GM19239 (cell line): ENCODE measurements around the gene RABGAP1L.

Experiments used
- DNase-seq: peaks from one replicate; pipeline ENCODE4 v3.0.0; 2011; ENCODE audit warnings: low spot score; ENCODE audit not compliant: insufficient read length
- FAIRE-seq: peaks from 2 replicates; lab custom pipeline; 2011; peaks lifted over from hg19 to GRCh38; lab: Jason Lieb, UNC

Gene RABGAP1L

DNA sequence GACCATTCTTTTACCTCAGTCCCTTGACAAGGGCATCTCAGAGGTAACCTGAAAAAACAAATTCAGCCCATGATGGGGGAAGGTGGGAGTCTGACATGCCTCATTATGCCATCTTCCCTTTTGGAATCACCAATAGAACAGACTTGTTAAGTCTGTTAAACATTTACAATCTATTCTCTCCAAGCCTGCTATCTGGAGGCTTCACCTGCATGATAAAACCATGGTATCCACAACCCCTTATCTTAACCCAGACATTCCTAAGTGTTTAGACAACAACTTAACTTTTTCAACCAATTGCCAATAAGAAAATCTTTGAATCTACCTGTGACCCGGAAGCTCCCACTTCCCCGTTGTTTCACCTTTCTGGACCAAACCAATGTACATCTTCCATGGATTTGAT lies 607.4 kb downstream of the RABGAP1L start:
- FAIRE-seq (no peak), DNase-seq (no peak)

DNA sequence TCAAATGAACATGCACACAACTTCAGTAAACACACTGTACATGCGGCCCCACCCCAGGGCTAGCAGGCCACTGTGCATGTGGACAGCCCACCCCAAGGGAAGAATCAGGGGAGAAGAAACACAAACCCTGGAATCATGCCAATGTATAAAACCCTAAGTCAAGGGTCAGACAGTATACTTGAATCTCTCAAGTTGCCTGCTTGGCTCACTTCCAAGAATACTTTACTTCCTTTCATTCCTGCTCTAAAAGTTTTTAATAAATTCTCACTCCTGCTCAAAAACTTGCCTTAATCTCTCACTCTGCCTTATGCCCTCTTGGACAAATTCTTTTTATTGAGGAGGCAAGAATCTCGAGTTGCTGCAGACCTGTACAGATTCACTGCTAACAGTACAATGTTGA lies 609.2 kb downstream of the RABGAP1L start:
- DNase-seq (no peak), FAIRE-seq (no peak)

DNA sequence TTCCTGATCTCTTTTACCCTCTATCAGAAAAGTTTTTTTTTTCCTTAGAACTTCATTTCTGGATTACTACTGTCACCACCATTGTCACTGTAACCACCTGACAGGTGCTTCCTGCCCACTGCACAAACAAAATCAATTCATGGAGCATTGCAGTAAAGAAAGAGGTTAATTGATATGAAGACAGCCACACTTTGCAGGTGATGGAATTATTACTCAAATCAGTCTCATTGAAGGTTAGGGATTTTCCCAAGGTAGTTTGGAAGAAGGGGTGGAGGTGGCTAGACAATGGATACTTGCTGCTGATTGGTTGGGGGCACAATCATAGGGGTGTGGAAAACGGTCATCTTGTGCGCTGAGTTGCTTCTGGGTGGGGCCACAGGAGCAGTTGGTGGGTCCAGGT lies 609.6 kb downstream of the RABGAP1L start:
- FAIRE-seq, result no peak
- no peak for DNase-seq

DNA sequence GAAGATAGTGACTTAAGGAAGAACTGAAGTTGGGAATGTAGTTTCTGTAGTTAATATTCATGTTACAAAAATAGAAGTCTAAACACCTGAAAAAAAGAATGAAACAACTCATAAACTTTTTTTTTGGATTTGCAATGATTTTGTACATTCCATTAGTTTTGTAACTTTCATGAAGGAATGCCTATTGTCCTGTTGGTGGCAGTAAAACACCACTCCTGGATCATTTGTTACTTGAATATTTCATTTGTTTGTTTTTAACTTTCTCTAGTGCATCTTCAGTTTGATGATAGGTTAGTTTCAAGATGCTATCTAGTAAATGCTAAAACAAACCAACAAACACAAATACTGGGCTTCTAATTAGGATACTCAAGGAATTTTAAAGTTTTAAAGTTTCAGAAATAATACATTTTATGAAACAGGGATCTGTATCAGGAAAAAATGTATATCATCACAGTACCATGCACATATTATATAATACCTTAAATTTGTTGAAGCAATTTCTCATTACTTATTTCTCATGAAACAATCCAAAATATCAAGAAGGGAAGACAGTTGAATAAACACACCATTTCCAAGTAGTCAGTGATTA lies 610.7 kb downstream of the RABGAP1L start:
- FAIRE-seq, result peak; percentile 79
- DNase-seq, result no peak

DNA sequence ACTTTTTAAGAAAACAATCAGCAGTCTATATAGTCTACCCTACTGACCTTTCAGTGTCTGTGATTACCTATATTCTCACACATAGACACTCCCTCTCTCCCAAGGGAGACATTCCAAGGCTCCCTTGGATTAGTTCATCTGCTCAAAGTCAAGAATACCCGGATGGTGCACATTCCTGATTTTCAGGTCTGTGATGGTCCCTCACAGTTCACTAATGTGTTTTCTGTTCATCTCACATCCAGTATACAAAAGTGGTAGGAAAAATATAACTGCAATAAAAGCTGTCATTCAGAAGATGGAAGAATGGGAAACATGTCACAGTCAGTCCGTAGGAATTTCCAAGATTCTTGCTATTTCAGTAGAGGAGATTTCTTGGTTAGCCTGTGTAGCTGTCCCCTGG lies 616.3 kb downstream of the RABGAP1L start:
- DNase-seq, result no peak
- FAIRE-seq, result no peak

DNA sequence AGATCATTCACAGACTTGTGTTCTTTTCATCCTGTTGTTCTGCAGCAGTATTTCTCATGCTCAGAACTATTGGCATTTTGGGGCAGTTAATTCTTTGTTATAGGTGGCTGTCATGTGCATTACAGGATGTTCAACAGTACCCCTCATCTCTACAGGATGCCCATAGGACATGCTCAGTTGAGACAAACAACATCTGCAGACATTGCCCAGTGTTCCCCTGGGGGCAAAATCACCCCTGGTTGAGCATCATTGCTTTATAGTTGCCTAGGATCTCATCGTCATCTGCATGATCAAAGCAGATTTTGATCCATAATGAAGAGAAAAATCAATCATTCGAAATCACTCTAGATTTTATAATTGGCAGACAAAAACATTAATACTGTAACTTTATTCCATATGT lies 617.9 kb downstream of the RABGAP1L start:
- no peak for DNase-seq
- no peak for FAIRE-seq

- FAIRE-seq, result no peak
- DNase-seq, result no peak
These were observed 626.2 kb downstream of the RABGAP1L start for GRCh38 chr1:174785510-174785909.

DNA sequence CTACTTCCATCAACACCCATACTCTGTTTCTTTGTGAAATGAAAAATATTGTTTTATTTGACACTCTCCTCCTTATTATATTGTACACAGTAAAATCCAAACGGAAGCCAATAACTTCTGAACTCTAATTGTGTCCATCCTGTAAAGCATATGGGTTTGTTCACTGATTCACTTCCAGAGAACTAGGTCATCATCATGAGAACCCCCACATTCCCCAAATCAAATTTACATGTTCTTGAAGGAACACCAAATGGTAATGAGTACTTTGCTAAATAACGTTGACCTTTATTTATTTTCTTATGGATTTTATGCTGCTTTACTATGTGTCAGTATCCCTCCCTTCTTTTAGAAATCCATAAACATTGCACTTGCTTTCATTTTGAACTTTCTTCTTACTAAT lies 627.0 kb downstream of the RABGAP1L start:
- DNase-seq, result no peak
- no peak for FAIRE-seq

- peak; percentile 27 for DNase-seq
- no peak for FAIRE-seq
These were observed 627.4 kb downstream of the RABGAP1L start for GRCh38 chr1:174786760-174787159.

GRCh38 chr1:174788981-174789380 lies 629.7 kb downstream of the RABGAP1L start:
- peak; percentile 23 for FAIRE-seq
- DNase-seq, result no peak

- no peak for DNase-seq
- FAIRE-seq, result peak; percentile 83
These were observed 630.1 kb downstream of the RABGAP1L start for GRCh38 chr1:174789399-174789798.

- FAIRE-seq (no peak), DNase-seq (no peak)
These were observed 632.5 kb downstream of the RABGAP1L start for GRCh38 chr1:174791863-174792262.

GRCh38 chr1:174794861-174795260 lies 635.5 kb downstream of the RABGAP1L start:
- DNase-seq (no peak), FAIRE-seq (no peak)

GRCh38 chr1:174795806-174796205 lies 636.5 kb downstream of the RABGAP1L start:
- no peak for DNase-seq

GRCh38 chr1:174797398-174797797 lies 638.1 kb downstream of the RABGAP1L start:
- DNase-seq (no peak), FAIRE-seq (no peak)

More at GRCh38 chr1:174795806-174796205, 636.5 kb downstream of the RABGAP1L start:
- no peak for FAIRE-seq

DNA sequence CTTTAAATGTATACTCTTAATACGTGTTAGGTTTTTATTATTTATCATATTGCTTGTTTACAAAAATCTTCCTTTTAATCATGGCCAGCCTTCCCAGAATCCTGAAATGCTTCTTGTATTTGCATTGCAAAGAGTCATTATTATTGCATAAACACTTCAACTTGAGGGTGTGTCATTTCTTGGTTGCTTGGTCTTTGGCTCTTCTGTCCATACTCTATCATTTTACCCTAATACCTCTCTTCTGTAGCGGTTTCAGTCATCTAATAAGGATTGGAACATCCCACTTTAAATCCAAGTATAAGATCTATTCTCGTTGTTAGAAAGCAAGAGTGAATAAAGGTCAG lies 639.8 kb downstream of the RABGAP1L start:
- DNase-seq, result no peak
- FAIRE-seq, result no peak

GRCh38 chr1:174800216-174800851 lies 641.0 kb downstream of the RABGAP1L start:
- FAIRE-seq, result no peak
- no peak for DNase-seq

GRCh38 chr1:174800876-174801275 lies 641.6 kb downstream of the RABGAP1L start:
- FAIRE-seq (no peak), DNase-seq (no peak)

DNA sequence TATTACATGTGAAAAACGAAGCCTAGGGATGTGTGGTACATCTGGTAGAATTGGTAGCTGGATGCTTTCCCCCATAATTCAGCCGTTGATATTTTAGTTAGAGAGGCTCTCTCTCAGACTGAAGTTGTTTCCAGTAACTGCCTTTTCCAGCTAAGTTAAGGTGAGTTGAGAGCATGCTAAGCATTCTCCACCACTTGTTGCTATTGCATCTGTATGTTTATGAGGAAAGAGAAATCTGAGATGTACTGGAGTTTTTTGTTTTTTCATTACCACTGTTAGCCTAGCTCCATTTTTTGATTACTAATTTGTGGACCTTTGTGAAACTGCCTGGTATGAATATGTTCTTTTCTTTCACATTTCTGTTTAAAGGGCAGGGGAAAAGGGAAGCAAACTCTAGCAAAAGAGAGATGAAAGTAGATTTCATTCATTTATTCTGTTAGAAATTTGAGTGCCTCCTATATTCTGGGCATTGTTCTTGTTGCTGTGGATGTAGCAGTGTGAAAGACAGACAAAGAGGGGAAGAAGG lies 650.5 kb downstream of the RABGAP1L start:
- DNase-seq (no peak), FAIRE-seq (no peak)

DNA sequence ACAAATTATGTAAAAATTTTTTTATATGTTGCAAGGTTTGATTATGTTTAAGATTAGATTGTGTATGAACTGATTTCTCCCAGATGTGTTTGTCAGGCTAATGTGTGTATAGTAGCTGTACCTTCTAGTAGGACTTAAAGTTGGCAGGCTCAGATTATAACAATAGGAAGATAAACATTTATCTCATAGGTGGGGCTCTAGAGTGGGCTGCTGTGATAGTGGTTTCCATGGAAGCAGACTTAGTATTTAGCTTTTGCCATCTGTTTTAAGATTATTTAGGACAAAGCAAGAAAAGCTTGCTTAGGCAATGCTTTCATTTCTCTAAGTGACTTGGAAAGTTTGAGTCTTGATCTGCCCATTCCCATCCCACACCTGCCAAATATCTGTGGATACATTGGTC lies 652.7 kb downstream of the RABGAP1L start:
- FAIRE-seq (no peak), DNase-seq (no peak)

DNA sequence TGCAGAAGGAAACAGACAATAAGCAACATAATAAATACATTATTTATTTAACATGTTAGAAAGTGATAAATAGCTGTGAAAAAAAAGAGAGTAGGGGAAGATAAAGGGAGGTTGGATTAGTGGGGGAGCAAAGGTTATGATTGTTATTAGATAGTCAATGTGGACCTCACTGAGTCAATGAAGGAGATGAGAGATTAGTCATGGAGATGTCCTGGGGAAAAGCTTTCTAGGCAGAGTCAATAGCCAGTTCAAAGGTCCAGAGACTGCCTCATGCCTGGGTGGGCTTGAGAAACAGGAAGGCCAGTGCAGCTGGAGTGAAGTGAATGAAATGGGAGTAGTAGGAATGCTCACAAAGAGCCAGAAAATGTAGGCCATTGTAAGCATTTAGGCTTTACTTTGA lies 653.3 kb downstream of the RABGAP1L start:
- FAIRE-seq (no peak), DNase-seq (no peak)

DNA sequence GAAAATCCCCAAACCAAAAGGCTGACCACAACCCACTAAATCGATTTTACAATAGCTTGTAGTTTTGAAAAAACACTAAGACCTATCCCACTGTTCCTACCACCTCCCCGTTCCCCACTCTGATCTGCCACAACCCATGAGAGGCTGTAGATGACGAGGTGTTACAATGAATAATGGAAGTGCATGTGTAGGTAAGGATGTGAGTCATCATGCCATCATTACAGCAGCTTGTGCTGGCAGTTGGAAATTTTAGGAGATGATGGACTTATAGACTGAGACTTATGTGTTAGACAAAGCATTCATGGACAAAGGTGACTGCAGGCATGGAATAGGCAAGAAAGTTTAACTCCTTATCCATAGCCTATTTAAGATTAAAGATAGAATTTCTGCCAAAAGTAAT lies 655.7 kb downstream of the RABGAP1L start:
- FAIRE-seq, result no peak

More for the DNA sequence above, 655.7 kb downstream of the RABGAP1L start:
- no peak for DNase-seq
